GM18909 (cell line): ENCODE measurements around the gene SYTL3.
"Not testable (repeated sequence)": the region's sequence is repeated elsewhere in the genome, so short reads cannot be mapped to it uniquely, and the experiment has no call there.

Experiments
- ATAC-seq: cut with Tn5 transposase; IDR thresholded peaks from one replicate; pipeline ENCODE4 v1.9.1; 2021; ENCODE audit warnings: mild to moderate bottlenecking; ENCODE audit not compliant: unreplicated experiment, poor library complexity

Gene SYTL3

GRCh38 chr6:158660333-158660754, 10.5 kb downstream of the SYTL3 start:
- no peak for ATAC-seq

- no peak for ATAC-seq
Observed at GRCh38 chr6:158661156-158661685, 11.4 kb downstream of the SYTL3 start.

- ATAC-seq: no peak
Observed at GRCh38 chr6:158662607-158662953, 12.7 kb downstream of the SYTL3 start.

- no peak for ATAC-seq
Observed at GRCh38 chr6:158662954-158663624, 13.2 kb downstream of the SYTL3 start.

GRCh38 chr6:158663625-158664165, 13.8 kb downstream of the SYTL3 start:
- no peak for ATAC-seq

- ATAC-seq: no peak
Observed at GRCh38 chr6:158665332-158665731, 15.5 kb downstream of the SYTL3 start.

GRCh38 chr6:158666628-158667359, 16.9 kb downstream of the SYTL3 start:
- no peak for ATAC-seq

GRCh38 chr6:158667360-158667981, 17.6 kb downstream of the SYTL3 start:
- ATAC-seq: no peak

- no peak for ATAC-seq
Observed at GRCh38 chr6:158668707-158669103, 18.9 kb downstream of the SYTL3 start.

- no peak for ATAC-seq
Observed at GRCh38 chr6:158669145-158670035, 19.5 kb downstream of the SYTL3 start.

- ATAC-seq: not testable (repeated sequence)
Observed at GRCh38 chr6:158672119-158672518, 22.3 kb downstream of the SYTL3 start.

- no peak for ATAC-seq
Observed at GRCh38 chr6:158672726-158673125, 22.9 kb downstream of the SYTL3 start.

GRCh38 chr6:158674342-158675131, 24.7 kb downstream of the SYTL3 start:
- ATAC-seq: no peak

- not testable (repeated sequence) for ATAC-seq
Observed at GRCh38 chr6:158677094-158677493, 27.2 kb downstream of the SYTL3 start.

- ATAC-seq: no peak
Observed at GRCh38 chr6:158677906-158678578, 28.2 kb downstream of the SYTL3 start.

GRCh38 chr6:158680015-158680414, 30.2 kb downstream of the SYTL3 start:
- no peak for ATAC-seq

GRCh38 chr6:158680481-158680880, 30.6 kb downstream of the SYTL3 start:
- no peak for ATAC-seq

- no peak for ATAC-seq
Observed at GRCh38 chr6:158684311-158684710, 34.5 kb downstream of the SYTL3 start.
